ENCODE data around the gene TOP3A. TPM values are rescaled to one million over a fixed set of nuclear protein-coding genes. Genes with fewer than 3 reads are reported as not detected.

The TOP3A gene
- total RNA-seq, 5 donors from 2014 or later (not counting 1 experiment from before 2014, with no cell fraction given): 34.0 to 60.4 (median 52.8) TPM

DNA sequence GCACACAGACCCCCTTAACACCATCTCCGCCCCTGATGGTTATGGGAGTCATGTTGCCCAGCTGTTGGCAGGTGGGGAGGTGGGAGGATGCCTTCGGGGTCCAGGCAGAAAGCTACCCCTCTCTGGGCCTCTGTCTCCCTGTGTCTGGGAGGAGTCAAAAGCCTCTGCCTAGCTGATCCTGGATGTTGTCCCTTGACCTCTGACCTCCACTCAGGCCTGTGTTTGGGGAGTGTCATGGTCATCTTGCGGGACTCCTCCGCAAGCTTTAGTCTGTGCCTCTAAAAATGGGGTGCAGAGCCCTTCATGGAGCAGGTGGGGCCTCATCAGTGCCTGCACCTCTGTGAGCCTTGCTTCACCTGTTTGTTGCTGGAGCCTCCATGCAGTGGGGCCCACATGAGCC lies 85.5 kb downstream of the TOP3A start:
- no peak for ATAC-seq (replicated peaks in 1 of 4)
- H3K9me3 Mint-ChIP-seq: no peaks in the 10 kb centered on the region
- POLR2A ChIA-PET: interaction anchor here in 1 of 2 donors (0.6 kb wide), 1 partner anchor 139 kb away, joined by 9 read pairs; no protein-coding TSS in a partner anchor
- H3K36me3 Mint-ChIP-seq: no peaks in the 10 kb centered on the region
- Histone ChIP-seq H3K9me3 (no peaks in the 10 kb centered on the region), H3K27ac (ENCODE audit: low read length) (no peak overlapping the region), H3K4me1 (ENCODE audit: control insufficient read depth in 1 of 2, extremely low read depth in 1 of 2, insufficient read depth in 2 of 2, low read length in 2 of 2) (peaks cover 6 to 32% of the 10 kb centered on the region in 2 experiments), H3K36me3 (ENCODE audit: control insufficient read depth in 2 of 2, extremely low read depth in 1 of 2, insufficient read depth in 1 of 2, low read length in 1 of 2) (peaks cover 8 to 15% of the 10 kb centered on the region in 2 donors), H3K4me3 (ENCODE audit: control insufficient read depth in 1 of 2, extremely low read depth in 1 of 2, low read length in 1 of 2) (no peak overlapping the region), H3K27me3 (replicated peaks in 1 of 2; ENCODE audit: control insufficient read depth in 2 of 2, extremely low read depth in 1 of 2, insufficient read depth in 2 of 2, low read length in 1 of 2) (no peaks in the 10 kb centered on the region)
- H3K4me3 Mint-ChIP-seq: no peak overlapping the region
- no peak for DNase-seq
- H3K27ac Mint-ChIP-seq: no peak overlapping the region
- no peaks in the 10 kb centered on the region for H3K27me3 Mint-ChIP-seq
- WGBS (ENCODE audit: insufficient coverage): 100% methylated on average over 3 of the region's 4 CpGs
- peaks cover 27 to 31% (median 29%) of the 10 kb centered on the region in 3 donors for H3K4me1 Mint-ChIP-seq
- CTCF ChIA-PET: no interaction called here

DNA sequence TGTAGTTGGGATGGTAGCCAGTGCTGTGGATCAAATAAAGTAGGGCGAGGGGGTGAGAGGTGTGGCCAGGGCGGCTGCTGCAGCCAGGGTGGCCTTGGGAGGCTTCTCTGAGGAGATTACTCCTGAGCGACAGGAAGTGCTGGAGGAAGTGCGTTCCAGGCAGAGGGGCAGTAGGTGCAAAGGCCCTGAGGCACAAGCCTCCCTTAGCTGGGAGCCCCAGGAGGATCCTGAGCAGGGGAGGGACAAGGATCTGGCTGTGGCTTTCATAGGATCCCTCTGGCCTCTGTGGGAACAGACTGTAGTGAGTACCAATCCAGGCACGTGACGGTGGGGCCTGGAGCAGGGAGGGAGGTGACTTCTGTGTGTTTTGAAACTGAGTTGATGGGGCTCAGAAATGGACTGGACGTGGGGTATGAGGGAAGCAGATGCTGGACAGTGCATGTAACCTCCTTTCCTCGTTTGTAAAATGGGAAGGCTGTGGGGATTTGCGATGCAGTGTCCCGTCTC lies 86.6 kb downstream of the TOP3A start:
- H3K27ac ChIP-seq (ENCODE audit: low read length): no peak overlapping the region
- DNase-seq (no peak), ATAC-seq (replicated peaks in 1 of 4) (no peak)
- H3K27me3 Mint-ChIP-seq: no peaks in the 10 kb centered on the region
- ChIA-PET POLR2A (no interaction called here), CTCF (no interaction called here)
- no peak overlapping the region for H3K27ac Mint-ChIP-seq
- H3K9me3 ChIP-seq: no peaks in the 10 kb centered on the region
- H3K4me3 ChIP-seq (ENCODE audit: control insufficient read depth in 1 of 2, extremely low read depth in 1 of 2, low read length in 1 of 2): no peak overlapping the region
- H3K36me3 ChIP-seq (ENCODE audit: control insufficient read depth in 2 of 2, extremely low read depth in 1 of 2, insufficient read depth in 1 of 2, low read length in 1 of 2): peaks cover 7 to 8% of the 10 kb centered on the region in 2 donors
- no peaks in the 10 kb centered on the region for H3K27me3 ChIP-seq (replicated peaks in 1 of 2; ENCODE audit: control insufficient read depth in 2 of 2, extremely low read depth in 1 of 2, insufficient read depth in 2 of 2, low read length in 1 of 2)
- H3K36me3 Mint-ChIP-seq: no peaks in the 10 kb centered on the region
- no peaks in the 10 kb centered on the region for H3K9me3 Mint-ChIP-seq
- H3K4me1 Mint-ChIP-seq: peaks cover 27 to 31% (median 29%) of the 10 kb centered on the region in 3 donors
- peak overlapping the region in 1 of 3 donors; percentile 30 for H3K4me3 Mint-ChIP-seq
- 95% methylated on average over 10 of the region's 10 CpGs for WGBS (ENCODE audit: insufficient coverage)
- peaks cover 6 to 32% of the 10 kb centered on the region in 2 experiments for H3K4me1 ChIP-seq (ENCODE audit: control insufficient read depth in 1 of 2, extremely low read depth in 1 of 2, insufficient read depth in 2 of 2, low read length in 2 of 2)

GRCh38 chr17:18227635-18228034 lies 87.2 kb downstream of the TOP3A start:
- DNase-seq: no peak

DNA sequence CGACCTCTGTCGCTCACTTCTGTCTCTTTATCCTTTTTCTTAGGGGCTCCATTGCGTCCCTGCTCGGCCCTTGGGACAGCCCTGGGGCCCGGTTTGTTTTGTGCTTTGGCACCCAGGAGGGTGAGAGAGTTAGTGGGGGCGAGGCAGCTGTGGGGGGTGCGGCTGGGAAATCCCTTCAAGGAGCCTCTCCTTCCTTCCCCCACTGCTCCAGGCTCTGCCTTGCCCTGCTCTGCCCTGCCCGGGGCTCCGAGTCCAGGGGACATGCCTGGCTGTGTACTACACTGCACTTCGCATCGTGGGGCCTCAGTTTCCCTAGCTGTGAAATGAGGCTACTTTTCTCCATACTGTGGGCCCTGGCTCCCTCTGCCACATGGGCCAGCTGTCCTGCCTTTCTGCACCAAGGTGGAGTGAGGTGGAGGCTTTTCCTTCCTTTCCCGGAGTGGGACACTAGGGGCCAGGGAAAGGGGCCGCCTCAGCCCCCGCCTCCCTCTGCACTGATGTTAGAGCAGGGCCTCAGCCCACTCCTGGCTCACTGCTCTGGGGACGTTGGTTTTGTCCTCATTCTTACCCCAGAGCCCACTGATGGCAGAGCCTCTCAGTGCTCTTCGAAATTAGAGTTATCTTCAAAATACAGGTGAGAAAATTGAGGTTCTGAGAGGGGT lies 88.4 kb downstream of the TOP3A start:
- H3K4me1 ChIP-seq (ENCODE audit: control insufficient read depth in 1 of 2, extremely low read depth in 1 of 2, insufficient read depth in 2 of 2, low read length in 2 of 2): peaks cover 6 to 32% of the 10 kb centered on the region in 2 experiments
- H3K9me3 ChIP-seq: no peaks in the 10 kb centered on the region
- no peaks in the 10 kb centered on the region for H3K36me3 ChIP-seq (ENCODE audit: control insufficient read depth in 2 of 2, extremely low read depth in 1 of 2, insufficient read depth in 1 of 2, low read length in 1 of 2)
- H3K4me3 ChIP-seq (ENCODE audit: control insufficient read depth in 1 of 2, extremely low read depth in 1 of 2, low read length in 1 of 2): peak overlapping the region; percentile 78 to 83
- Mint-ChIP-seq H3K4me1 (peaks cover 27 to 31% (median 29%) of the 10 kb centered on the region in 3 donors), H3K4me3 (peak overlapping the region; percentile 88 to 97 (median 90)), H3K9me3 (no peaks in the 10 kb centered on the region), H3K27me3 (no peaks in the 10 kb centered on the region), H3K36me3 (no peaks in the 10 kb centered on the region), H3K27ac (peak overlapping the region; percentile 84 to 90)
- ATAC-seq (replicated peaks in 1 of 4) (no peak), DNase-seq (peak in 3 of 35 experiments; percentile 10 to 31 (median 13))
- peak overlapping the region; percentile 40 for H3K27ac ChIP-seq (ENCODE audit: low read length)
- 59% methylated on average over 4 of the region's 16 CpGs for WGBS (ENCODE audit: insufficient coverage)
- ChIA-PET POLR2A (no interaction called here), CTCF (no interaction called here)
- H3K27me3 ChIP-seq (replicated peaks in 1 of 2; ENCODE audit: control insufficient read depth in 2 of 2, extremely low read depth in 1 of 2, insufficient read depth in 2 of 2, low read length in 1 of 2): no peaks in the 10 kb centered on the region

More at GRCh38 chr17:18227635-18228034, 87.2 kb downstream of the TOP3A start:
- Histone ChIP-seq H3K4me1 (ENCODE audit: control insufficient read depth in 1 of 2, extremely low read depth in 1 of 2, insufficient read depth in 2 of 2, low read length in 2 of 2) (peaks cover 6 to 32% of the 10 kb centered on the region in 2 experiments), H3K4me3 (ENCODE audit: control insufficient read depth in 1 of 2, extremely low read depth in 1 of 2, low read length in 1 of 2) (no peak overlapping the region), H3K27me3 (replicated peaks in 1 of 2; ENCODE audit: control insufficient read depth in 2 of 2, extremely low read depth in 1 of 2, insufficient read depth in 2 of 2, low read length in 1 of 2) (no peaks in the 10 kb centered on the region), H3K36me3 (ENCODE audit: control insufficient read depth in 2 of 2, extremely low read depth in 1 of 2, insufficient read depth in 1 of 2, low read length in 1 of 2) (peaks cover 2 to 4% of the 10 kb centered on the region in 2 donors), H3K9me3 (no peaks in the 10 kb centered on the region), H3K27ac (ENCODE audit: low read length) (no peak overlapping the region)
- Mint-ChIP-seq H3K4me3 (peak overlapping the region in 2 of 3 donors; percentile 28 to 30), H3K27me3 (no peaks in the 10 kb centered on the region), H3K36me3 (no peaks in the 10 kb centered on the region), H3K4me1 (peaks cover 27 to 31% (median 29%) of the 10 kb centered on the region in 3 donors), H3K9me3 (no peaks in the 10 kb centered on the region), H3K27ac (no peak overlapping the region)
- ATAC-seq (replicated peaks in 1 of 4): no peak
- 98% methylated on average over 4 of the region's 5 CpGs for WGBS (ENCODE audit: insufficient coverage)
- CTCF ChIA-PET: no interaction called here
- POLR2A ChIA-PET: interaction anchor here in 1 of 2 donors (0.6 kb wide), 1 partner anchor 885 kb away, joined by 3 read pairs; no protein-coding TSS in a partner anchor

DNA sequence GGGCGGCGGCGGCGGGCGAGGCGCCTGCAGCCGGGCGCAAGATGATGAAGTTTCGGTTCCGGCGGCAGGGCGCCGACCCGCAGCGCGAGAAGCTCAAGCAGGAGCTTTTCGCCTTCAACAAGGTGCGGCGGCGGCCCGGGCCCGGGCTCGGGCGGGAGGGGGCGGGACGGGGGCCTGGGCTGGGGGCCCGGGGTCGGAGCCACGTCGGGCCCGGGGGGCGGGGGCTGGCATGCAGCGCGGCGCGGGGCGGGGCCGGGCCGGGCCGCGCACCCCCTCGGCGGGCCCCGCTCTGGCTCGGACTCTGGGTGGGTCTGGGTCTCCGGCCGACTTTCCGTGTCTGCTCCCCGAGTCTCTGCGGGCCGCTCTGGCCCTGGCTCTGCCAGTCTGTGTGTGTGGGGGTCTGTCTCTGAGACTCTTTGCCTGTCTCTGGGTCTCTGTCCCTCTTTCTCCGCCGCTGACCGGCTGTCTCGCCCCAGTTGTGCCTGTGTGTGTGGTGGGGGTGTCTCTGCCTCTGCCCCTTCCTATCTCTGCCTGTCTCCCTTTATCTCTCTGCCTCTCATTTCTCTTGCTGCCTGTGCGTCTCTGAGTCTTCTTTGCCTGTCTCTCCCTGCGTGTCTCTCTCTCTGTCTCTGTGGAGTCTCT lies 89.0 kb downstream of the TOP3A start:
- ATAC-seq (replicated peaks in 1 of 4) (peak; percentile 32 to 39 (median 36)), DNase-seq (peak in 2 of 35 experiments; percentile 18 to 27)
- Mint-ChIP-seq H3K4me1 (peaks cover 27 to 31% (median 29%) of the 10 kb centered on the region in 3 donors), H3K27me3 (no peaks in the 10 kb centered on the region), H3K27ac (peak overlapping the region; percentile 84 to 90), H3K9me3 (no peaks in the 10 kb centered on the region), H3K36me3 (no peaks in the 10 kb centered on the region), H3K4me3 (peak overlapping the region; percentile 88 to 97 (median 90))
- CTCF ChIA-PET: interaction anchor here (0.6 to 0.8 kb wide), 4 partner anchors 21 to 400 kb away, joined by 3 to 5 read pairs (median 3); no protein-coding TSS in a partner anchor
- WGBS (ENCODE audit: insufficient coverage): 0% methylated on average over 44 of the region's 57 CpGs
- Histone ChIP-seq H3K27me3 (replicated peaks in 1 of 2; ENCODE audit: control insufficient read depth in 2 of 2, extremely low read depth in 1 of 2, insufficient read depth in 2 of 2, low read length in 1 of 2) (no peaks in the 10 kb centered on the region), H3K27ac (ENCODE audit: low read length) (peak overlapping the region; percentile 40), H3K4me1 (ENCODE audit: control insufficient read depth in 1 of 2, extremely low read depth in 1 of 2, insufficient read depth in 2 of 2, low read length in 2 of 2) (peaks cover 6 to 32% of the 10 kb centered on the region in 2 experiments), H3K36me3 (ENCODE audit: control insufficient read depth in 2 of 2, extremely low read depth in 1 of 2, insufficient read depth in 1 of 2, low read length in 1 of 2) (no peaks in the 10 kb centered on the region), H3K4me3 (ENCODE audit: control insufficient read depth in 1 of 2, extremely low read depth in 1 of 2, low read length in 1 of 2) (peak overlapping the region; percentile 78 to 83), H3K9me3 (no peaks in the 10 kb centered on the region)
- POLR2A ChIA-PET: no interaction called here

DNA sequence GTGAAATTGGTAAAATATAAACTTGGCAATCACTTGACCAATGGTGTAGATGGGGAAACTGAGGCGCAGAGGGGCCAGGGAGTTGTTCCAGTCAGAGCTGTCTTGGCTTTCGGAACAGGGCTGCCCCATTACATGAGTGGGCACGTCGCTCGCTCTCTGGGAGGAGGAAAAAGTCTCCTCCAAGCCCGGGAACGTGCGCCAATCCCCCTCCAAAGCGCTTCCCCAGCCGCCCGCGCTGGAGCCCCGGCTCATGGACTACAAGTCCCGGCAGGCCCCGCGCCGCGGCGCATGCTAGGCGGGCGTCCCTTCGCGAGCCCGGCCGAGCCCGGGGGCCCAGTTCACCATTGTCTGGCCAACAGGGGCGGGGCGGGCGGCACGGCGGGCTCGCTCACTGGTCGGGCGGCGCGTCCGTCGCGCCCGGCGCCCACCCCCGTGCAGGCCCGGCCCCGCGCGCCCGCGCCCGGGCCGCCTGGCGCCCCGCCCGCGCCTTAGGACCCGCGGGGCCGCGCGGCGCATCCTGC lies 89.6 kb downstream of the TOP3A start, which contains the start of gene LLGL1:
Gene LLGL1, plus strand, starts transcription at position 515 of the 521 bp plus-strand sequence. CDS start 48 bp downstream, outside the sequence.
- Mint-ChIP-seq H3K27ac (peak within 1 kb of the TSS; percentile 84 to 90), H3K27me3 (no peaks in the 10 kb centered on the region), H3K9me3 (no peaks in the 10 kb centered on the region), H3K36me3 (no peaks in the 10 kb centered on the region), H3K4me1 (peaks cover 27 to 31% (median 29%) of the 10 kb centered on the region in 3 donors), H3K4me3 (peak within 1 kb of the TSS; percentile 88 to 97 (median 90))
- ChIA-PET CTCF (interaction anchor here (0.6 to 0.8 kb wide), 4 partner anchors 21 to 401 kb away, joined by 3 to 5 read pairs (median 3); no protein-coding TSS in a partner anchor), POLR2A (no interaction called here)
- Histone ChIP-seq H3K36me3 (ENCODE audit: control insufficient read depth in 2 of 2, extremely low read depth in 1 of 2, insufficient read depth in 1 of 2, low read length in 1 of 2) (no peaks in the 10 kb centered on the region), H3K27ac (ENCODE audit: low read length) (peak within 1 kb of the TSS; percentile 40), H3K4me1 (ENCODE audit: control insufficient read depth in 1 of 2, extremely low read depth in 1 of 2, insufficient read depth in 2 of 2, low read length in 2 of 2) (peaks cover 6 to 32% of the 10 kb centered on the region in 2 experiments), H3K9me3 (no peaks in the 10 kb centered on the region), H3K4me3 (ENCODE audit: control insufficient read depth in 1 of 2, extremely low read depth in 1 of 2, low read length in 1 of 2) (peak within 1 kb of the TSS; percentile 78 to 83), H3K27me3 (replicated peaks in 1 of 2; ENCODE audit: control insufficient read depth in 2 of 2, extremely low read depth in 1 of 2, insufficient read depth in 2 of 2, low read length in 1 of 2) (no peaks in the 10 kb centered on the region)
- DNase-seq (peak; percentile 90 to 98 (median 94)), ATAC-seq (replicated peaks in 1 of 4) (peak; percentile 98 to 99 (median 99))
- WGBS (ENCODE audit: insufficient coverage): under 1% methylated on average over 50 of the region's 60 CpGs
